Activated naive CD4-positive, alpha-beta T cell (primary cell): Measurements from ENCODE around the gene UST.
A peak's percentile ranks its signal among the peaks of the same experiment; 100 is the strongest.
"Not testable (repeated sequence)": the region's sequence is repeated elsewhere in the genome, so short reads cannot be mapped to it uniquely, and the experiment has no call there.

Experiments used
- DNase-seq, 4 experiments: peaks; one replicate each; lab custom pipeline; 2025; lab: John Stamatoyannopoulos, UW

UST gene

GRCh38 chr6:149086363-149086762, 339.5 kb downstream of the UST start:
- DNase-seq, result no peak

GRCh38 chr6:149087898-149088297, 341.1 kb downstream of the UST start:
- DNase-seq, result no peak

GRCh38 chr6:149088361-149088760, 341.5 kb downstream of the UST start:
- DNase-seq, result no peak

- peak in 1 of 4 experiments; percentile 3 for DNase-seq
These were observed 342.7 kb downstream of the UST start for GRCh38 chr6:149089510-149089909.

GRCh38 chr6:149090937-149091336, 344.1 kb downstream of the UST start:
- DNase-seq, result no peak

- no peak for DNase-seq
These were observed 346.8 kb downstream of the UST start for GRCh38 chr6:149093643-149094042.

GRCh38 chr6:149094156-149094555, 347.3 kb downstream of the UST start:
- DNase-seq, result no peak

GRCh38 chr6:149094934-149095351, 348.1 kb downstream of the UST start:
- DNase-seq, result no peak

GRCh38 chr6:149095842-149096241, 349.0 kb downstream of the UST start:
- no peak for DNase-seq

- DNase-seq, result no peak
These were observed 351.0 kb downstream of the UST start for GRCh38 chr6:149097794-149098193.

GRCh38 chr6:149098700-149099276, 352.0 kb downstream of the UST start:
- DNase-seq, result no peak

- no peak for DNase-seq
These were observed 355.5 kb downstream of the UST start for GRCh38 chr6:149102324-149102723.

- not testable (repeated sequence) for DNase-seq
These were observed 357.1 kb downstream of the UST start for GRCh38 chr6:149103950-149104349.

- no peak for DNase-seq
These were observed 360.7 kb downstream of the UST start for GRCh38 chr6:149107520-149107919.

- DNase-seq, result no peak
These were observed 361.4 kb downstream of the UST start for GRCh38 chr6:149108038-149108748.

- no peak for DNase-seq
These were observed 361.9 kb downstream of the UST start for GRCh38 chr6:149108749-149109100.

- no peak for DNase-seq
These were observed 362.7 kb downstream of the UST start for GRCh38 chr6:149109397-149110070.

GRCh38 chr6:149111556-149112115, 364.8 kb downstream of the UST start:
- DNase-seq, result no peak

GRCh38 chr6:149112976-149113375, 366.1 kb downstream of the UST start:
- no peak for DNase-seq

- no peak for DNase-seq
These were observed 367.3 kb downstream of the UST start for GRCh38 chr6:149114167-149114566.

- no peak for DNase-seq
These were observed 372.2 kb downstream of the UST start for GRCh38 chr6:149118737-149119653.
